ENCODE results near the gene CCR5AS.

Gene CCR5AS

DNA sequence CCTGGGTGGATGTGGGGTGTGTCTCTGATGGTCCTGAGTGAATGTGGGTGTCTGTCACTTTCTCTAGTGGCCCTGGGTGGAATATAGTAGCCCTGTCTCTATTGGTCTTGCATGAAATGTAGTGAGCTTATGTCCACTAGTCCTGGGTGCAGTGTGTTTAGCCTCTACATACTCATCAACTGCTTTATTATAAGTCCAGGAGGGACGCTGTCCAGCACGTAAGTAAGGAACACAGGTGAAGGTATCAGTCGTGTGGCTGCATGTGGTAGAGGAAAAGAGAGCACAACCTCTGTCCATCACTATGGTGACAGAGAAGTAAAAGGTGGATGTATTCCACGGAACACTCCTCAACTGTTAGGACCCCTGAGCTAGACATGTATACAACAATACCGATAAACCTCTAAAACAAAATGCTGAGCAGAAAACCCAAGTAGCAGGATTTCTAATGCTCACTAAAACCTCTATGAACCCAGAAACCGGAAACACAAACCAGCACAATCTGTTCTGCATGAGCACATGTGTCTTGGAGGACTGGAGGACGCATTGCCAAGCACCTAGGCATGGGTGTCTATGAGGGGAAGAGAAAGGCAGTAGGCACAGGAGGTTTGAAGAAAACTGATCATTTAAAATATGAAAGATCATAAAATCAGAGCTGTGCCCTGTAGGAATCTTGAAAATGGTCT is 46.8 kb upstream of the CCR5AS start:
- Mint-ChIP-seq H3K4me1 (no peaks in the 10 kb centered on the region), H3K27ac (ENCODE audit: unreplicated experiment) (no peak overlapping the region), H3K9me3 (no peaks in the 10 kb centered on the region), H3K27me3 (ENCODE audit: low read depth) (peaks cover 16% of the 10 kb centered on the region), H3K4me3 (no peak overlapping the region), H3K36me3 (ENCODE audit: low read depth) (no peaks in the 10 kb centered on the region)
- DNase-seq (ENCODE audit: low read depth, low spot score) = no peak
- TF ChIP-seq, protein P1, sequence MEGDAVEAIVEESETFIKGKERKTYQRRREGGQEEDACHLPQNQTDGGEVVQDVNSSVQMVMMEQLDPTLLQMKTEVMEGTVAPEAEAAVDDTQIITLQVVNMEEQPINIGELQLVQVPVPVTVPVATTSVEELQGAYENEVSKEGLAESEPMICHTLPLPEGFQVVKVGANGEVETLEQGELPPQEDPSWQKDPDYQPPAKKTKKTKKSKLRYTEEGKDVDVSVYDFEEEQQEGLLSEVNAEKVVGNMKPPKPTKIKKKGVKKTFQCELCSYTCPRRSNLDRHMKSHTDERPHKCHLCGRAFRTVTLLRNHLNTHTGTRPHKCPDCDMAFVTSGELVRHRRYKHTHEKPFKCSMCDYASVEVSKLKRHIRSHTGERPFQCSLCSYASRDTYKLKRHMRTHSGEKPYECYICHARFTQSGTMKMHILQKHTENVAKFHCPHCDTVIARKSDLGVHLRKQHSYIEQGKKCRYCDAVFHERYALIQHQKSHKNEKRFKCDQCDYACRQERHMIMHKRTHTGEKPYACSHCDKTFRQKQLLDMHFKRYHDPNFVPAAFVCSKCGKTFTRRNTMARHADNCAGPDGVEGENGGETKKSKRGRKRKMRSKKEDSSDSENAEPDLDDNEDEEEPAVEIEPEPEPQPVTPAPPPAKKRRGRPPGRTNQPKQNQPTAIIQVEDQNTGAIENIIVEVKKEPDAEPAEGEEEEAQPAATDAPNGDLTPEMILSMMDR (conservative IDR thresholded peaks at IDR 0.05) = no peak

DNA sequence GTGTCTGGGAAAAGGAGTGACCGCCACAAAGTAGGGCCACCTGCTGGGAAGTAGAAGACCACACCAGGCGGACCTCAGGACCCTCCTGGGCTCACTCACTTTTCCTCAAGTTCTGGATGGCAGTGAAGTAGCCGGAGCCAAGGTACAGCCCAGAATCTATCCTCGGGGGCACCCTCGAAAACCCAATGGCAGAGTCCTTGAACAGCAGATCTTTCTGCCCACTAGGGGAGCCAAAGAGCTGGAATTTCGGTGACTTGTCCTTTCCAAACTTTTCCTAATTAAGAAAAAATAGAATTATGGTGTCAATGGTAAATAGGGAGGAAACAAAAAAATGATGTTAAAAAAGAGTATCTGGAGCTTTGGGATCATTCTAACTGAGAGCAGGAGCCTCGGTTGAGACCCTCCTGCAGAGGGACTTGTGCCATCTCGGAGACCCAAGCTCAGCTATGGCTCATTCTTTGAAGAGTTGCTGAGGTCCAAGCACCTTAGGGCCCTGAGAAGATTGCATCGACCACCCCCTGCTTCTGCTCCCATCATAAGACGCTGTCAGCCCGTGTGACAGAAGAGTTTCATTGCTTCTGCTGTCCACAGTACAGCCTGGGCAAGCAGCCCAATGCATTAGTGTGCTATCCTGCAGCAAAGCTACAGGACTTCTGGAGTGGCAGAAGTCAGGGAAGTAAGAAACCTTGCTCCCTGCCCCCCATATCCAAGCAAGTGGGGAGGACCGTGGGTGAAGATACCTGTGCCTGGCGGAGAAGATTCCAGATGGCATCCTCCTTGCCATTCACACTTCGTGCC is 43.1 kb upstream of the CCR5AS start:
- Mint-ChIP-seq H3K4me1 (no peaks in the 10 kb centered on the region), H3K9me3 (no peaks in the 10 kb centered on the region), H3K4me3 (no peak overlapping the region), H3K27ac (ENCODE audit: unreplicated experiment) (no peak overlapping the region), H3K36me3 (ENCODE audit: low read depth) (no peaks in the 10 kb centered on the region), H3K27me3 (ENCODE audit: low read depth) (peaks cover 16% of the 10 kb centered on the region)
- no peak for DNase-seq (ENCODE audit: low read depth, low spot score)
- TF ChIP-seq, protein P1 (conservative IDR thresholded peaks at IDR 0.05) = peak; percentile 63

GRCh38 chr3:46448721-46449120 is 41.9 kb upstream of the CCR5AS start:
- Mint-ChIP-seq H3K36me3 (ENCODE audit: low read depth) (no peaks in the 10 kb centered on the region), H3K9me3 (no peaks in the 10 kb centered on the region), H3K4me1 (no peaks in the 10 kb centered on the region), H3K27me3 (ENCODE audit: low read depth) (peaks cover 15% of the 10 kb centered on the region), H3K4me3 (no peak overlapping the region), H3K27ac (ENCODE audit: unreplicated experiment) (no peak overlapping the region)
- TF ChIP-seq, protein P1 (conservative IDR thresholded peaks at IDR 0.05) = no peak
- DNase-seq (ENCODE audit: low read depth, low spot score) = no peak

GRCh38 chr3:46447228-46447985 is 40.5 kb upstream of the CCR5AS start:
- H3K27ac Mint-ChIP-seq (ENCODE audit: unreplicated experiment) = no peak overlapping the region
- no peaks in the 10 kb centered on the region for H3K36me3 Mint-ChIP-seq (ENCODE audit: low read depth)
- no peaks in the 10 kb centered on the region for H3K9me3 Mint-ChIP-seq
- H3K27me3 Mint-ChIP-seq (ENCODE audit: low read depth) = peaks cover 3% of the 10 kb centered on the region
- TF ChIP-seq, protein P1 (conservative IDR thresholded peaks at IDR 0.05) = no peak
- no peak overlapping the region for H3K4me3 Mint-ChIP-seq
- no peak for DNase-seq (ENCODE audit: low read depth, low spot score)
- H3K4me1 Mint-ChIP-seq = no peaks in the 10 kb centered on the region

DNA sequence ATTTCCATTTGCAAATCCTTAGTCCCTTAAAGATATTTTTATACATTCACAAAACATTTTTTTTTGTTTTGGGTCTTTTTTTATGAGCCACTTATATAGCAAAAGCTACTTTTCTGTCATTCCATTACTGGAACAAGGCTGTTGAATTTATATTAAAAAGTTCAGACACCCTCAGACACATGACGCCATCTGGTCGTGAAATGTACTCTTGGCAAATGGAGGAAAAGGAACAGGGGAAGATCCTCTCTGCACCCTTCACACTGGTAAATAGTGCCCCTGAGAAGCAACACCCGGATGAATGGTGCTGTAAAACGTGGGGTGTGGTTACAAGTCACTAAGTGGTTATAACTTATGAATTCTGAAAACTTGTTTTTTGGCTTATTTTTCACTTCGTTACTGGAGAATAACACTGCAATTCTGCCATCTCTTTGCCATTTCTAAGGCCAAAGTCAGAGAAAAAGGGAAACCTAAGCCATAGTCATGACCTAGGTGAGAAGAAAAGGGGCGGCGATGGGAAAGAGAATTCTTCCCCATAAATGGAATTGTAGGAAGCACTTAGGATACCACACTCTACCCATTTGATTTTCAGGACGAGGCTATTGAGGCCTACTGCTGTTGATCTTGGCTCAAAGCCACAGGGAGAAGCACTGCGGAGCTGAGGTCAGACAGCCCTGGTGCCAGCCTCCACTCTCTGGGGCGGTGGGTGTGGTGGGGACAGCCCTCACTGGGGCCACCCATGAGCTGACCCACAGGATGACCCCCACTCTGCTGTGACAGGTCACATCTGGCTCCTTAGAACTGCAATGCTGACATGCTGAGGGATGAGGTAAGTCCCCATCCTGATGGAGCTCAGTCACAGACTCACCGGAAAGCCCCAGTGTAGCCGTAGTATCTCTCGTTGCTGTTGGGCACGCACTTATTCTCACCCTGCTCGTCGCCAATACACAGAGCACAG is 36.0 kb upstream of the CCR5AS start:
- Mint-ChIP-seq H3K36me3 (ENCODE audit: low read depth) (no peaks in the 10 kb centered on the region), H3K27ac (ENCODE audit: unreplicated experiment) (no peak overlapping the region), H3K4me3 (no peak overlapping the region), H3K9me3 (no peaks in the 10 kb centered on the region), H3K4me1 (peaks cover 4% of the 10 kb centered on the region), H3K27me3 (ENCODE audit: low read depth) (no peaks in the 10 kb centered on the region)
- TF ChIP-seq, protein P1 (conservative IDR thresholded peaks at IDR 0.05) = peak; percentile 67
- DNase-seq (ENCODE audit: low read depth, low spot score) = peak; percentile 40
